GM12878 (cell line): ENCODE data around the gene SHQ1.

Experiments
- BHLHE40 ChIP-seq, 2 experiments: fragments of 450-650 bp in 1 of 2; IDR thresholded peaks; 2 replicates each; pipeline ENCODE4 v1.6.1; 2011 to 2017; ENCODE audit warnings: low read depth in 2 of 2, borderline replicate concordance in 1 of 2, improper control_type of control experiment in 1 of 2, low read length in 1 of 2, mild to moderate bottlenecking in 1 of 2
- CEBPB ChIP-seq, 2 experiments: fragments of 150-350 bp in 1 of 2; IDR thresholded peaks; 2 replicates each; pipeline ENCODE4 v1.6.1; 2012 to 2014; ENCODE audit warnings: low read depth in 2 of 2, low read length in 2 of 2, borderline replicate concordance in 1 of 2, inconsistent platforms in 1 of 2
- DPF2 ChIP-seq: fragments of 450-650 bp; IDR thresholded peaks from 2 replicates; pipeline ENCODE4 v1.6.1; 2017; ENCODE audit warnings: mild to moderate bottlenecking
- GABPA ChIP-seq: IDR thresholded peaks from 2 replicates; pipeline ENCODE4 v1.6.1; 2014; ENCODE audit warnings: antibody characterized with exemption, low read depth, mild to moderate bottlenecking, inconsistent platforms
- IKZF1 ChIP-seq: fragments of 450-650 bp; conservative IDR thresholded peaks from 2 replicates; pipeline ENCODE4 v1.6.1; 2017; ENCODE audit warnings: antibody characterized with exemption, mild to moderate bottlenecking
- NBN ChIP-seq: fragments of 450-650 bp; IDR thresholded peaks from 2 replicates; pipeline ENCODE4 v1.6.1; 2016
- NRF1 ChIP-seq: conservative IDR thresholded peaks from 2 replicates; pipeline ENCODE4 v1.6.1; 2011; ENCODE audit warnings: mild to moderate bottlenecking, low read depth, low read length, improper control_type of control experiment
- USF2 ChIP-seq: IDR thresholded peaks from 2 replicates; pipeline ENCODE4 v1.6.1; 2011; ENCODE audit warnings: low read depth, low read length, improper control_type of control experiment, borderline replicate concordance
- ZNF217 ChIP-seq: fragments of 450-650 bp; IDR thresholded peaks from 2 replicates; pipeline ENCODE4 v1.6.1; 2017; ENCODE audit warnings: antibody characterized with exemption, mild to moderate bottlenecking
- TF ChIP-seq, protein P1 (sequence below), 3 experiments: IDR thresholded peaks in 2 of 3; conservative IDR thresholded peaks in 1 of 3; 2 replicates each; pipeline ENCODE4 v1.5.1; 2011; ENCODE audit warnings: low read depth in 3 of 3, low read length in 3 of 3, mild to moderate bottlenecking in 3 of 3, control low read depth in 2 of 3, moderate library complexity in 2 of 3, inconsistent platforms in 1 of 3, mixed read lengths in 1 of 3; ENCODE audit not compliant: control insufficient read depth in 2 of 3, insufficient read depth in 1 of 3; ENCODE audit errors: extremely low read depth in 1 of 3
- TF ChIP-seq, protein P2 (sequence below): fragments of 450-650 bp; formaldehyde crosslinking; IDR thresholded peaks from 2 replicates; pipeline ENCODE4 v1.4.0; 2022; ENCODE audit warnings: mild to moderate bottlenecking, moderate library complexity

DNA sequence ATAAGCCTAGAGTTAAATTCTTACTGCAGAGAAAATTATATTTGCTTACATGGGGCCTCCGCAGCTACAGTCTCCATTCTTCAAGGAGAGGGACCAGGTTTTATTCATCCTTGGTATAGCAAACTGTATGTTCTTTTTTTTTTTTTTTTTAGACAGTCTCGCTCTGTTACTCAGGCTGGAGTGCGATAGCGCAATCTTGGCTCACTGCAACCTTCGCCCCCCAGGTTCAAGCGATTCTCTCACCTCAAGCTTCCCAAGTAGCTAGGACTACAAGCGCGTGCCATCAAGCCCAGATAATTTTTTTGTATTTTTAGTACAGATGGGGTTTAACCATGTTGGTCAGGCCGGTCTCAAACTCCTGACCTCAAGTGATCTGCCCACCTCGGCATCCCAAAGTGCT, 2.1 kb downstream of the SHQ1 start:
- no peak for TF ChIP-seq ZNF217
- TF ChIP-seq, protein P1, sequence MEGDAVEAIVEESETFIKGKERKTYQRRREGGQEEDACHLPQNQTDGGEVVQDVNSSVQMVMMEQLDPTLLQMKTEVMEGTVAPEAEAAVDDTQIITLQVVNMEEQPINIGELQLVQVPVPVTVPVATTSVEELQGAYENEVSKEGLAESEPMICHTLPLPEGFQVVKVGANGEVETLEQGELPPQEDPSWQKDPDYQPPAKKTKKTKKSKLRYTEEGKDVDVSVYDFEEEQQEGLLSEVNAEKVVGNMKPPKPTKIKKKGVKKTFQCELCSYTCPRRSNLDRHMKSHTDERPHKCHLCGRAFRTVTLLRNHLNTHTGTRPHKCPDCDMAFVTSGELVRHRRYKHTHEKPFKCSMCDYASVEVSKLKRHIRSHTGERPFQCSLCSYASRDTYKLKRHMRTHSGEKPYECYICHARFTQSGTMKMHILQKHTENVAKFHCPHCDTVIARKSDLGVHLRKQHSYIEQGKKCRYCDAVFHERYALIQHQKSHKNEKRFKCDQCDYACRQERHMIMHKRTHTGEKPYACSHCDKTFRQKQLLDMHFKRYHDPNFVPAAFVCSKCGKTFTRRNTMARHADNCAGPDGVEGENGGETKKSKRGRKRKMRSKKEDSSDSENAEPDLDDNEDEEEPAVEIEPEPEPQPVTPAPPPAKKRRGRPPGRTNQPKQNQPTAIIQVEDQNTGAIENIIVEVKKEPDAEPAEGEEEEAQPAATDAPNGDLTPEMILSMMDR (IDR thresholded peaks at IDR 0.05 in 2 of 3, conservative IDR thresholded peaks at IDR 0.05 in 1 of 3; ENCODE audit: control insufficient read depth in 2 of 3, extremely low read depth in 1 of 3, insufficient read depth in 1 of 3, low read depth in 3 of 3, low read length in 3 of 3): no peak
- TF ChIP-seq BHLHE40 (IDR thresholded peaks at IDR 0.05; ENCODE audit: borderline replicate concordance in 1 of 2, low read depth in 2 of 2, low read length in 1 of 2): no peak
- no peak for TF ChIP-seq CEBPB (IDR thresholded peaks at IDR 0.05; ENCODE audit: borderline replicate concordance in 1 of 2, low read depth in 2 of 2, low read length in 2 of 2)
- TF ChIP-seq NBN: no peak
- no peak for TF ChIP-seq DPF2
- TF ChIP-seq USF2: no peak
- no peak for TF ChIP-seq GABPA
- TF ChIP-seq IKZF1: no peak
- TF ChIP-seq, protein P2, sequence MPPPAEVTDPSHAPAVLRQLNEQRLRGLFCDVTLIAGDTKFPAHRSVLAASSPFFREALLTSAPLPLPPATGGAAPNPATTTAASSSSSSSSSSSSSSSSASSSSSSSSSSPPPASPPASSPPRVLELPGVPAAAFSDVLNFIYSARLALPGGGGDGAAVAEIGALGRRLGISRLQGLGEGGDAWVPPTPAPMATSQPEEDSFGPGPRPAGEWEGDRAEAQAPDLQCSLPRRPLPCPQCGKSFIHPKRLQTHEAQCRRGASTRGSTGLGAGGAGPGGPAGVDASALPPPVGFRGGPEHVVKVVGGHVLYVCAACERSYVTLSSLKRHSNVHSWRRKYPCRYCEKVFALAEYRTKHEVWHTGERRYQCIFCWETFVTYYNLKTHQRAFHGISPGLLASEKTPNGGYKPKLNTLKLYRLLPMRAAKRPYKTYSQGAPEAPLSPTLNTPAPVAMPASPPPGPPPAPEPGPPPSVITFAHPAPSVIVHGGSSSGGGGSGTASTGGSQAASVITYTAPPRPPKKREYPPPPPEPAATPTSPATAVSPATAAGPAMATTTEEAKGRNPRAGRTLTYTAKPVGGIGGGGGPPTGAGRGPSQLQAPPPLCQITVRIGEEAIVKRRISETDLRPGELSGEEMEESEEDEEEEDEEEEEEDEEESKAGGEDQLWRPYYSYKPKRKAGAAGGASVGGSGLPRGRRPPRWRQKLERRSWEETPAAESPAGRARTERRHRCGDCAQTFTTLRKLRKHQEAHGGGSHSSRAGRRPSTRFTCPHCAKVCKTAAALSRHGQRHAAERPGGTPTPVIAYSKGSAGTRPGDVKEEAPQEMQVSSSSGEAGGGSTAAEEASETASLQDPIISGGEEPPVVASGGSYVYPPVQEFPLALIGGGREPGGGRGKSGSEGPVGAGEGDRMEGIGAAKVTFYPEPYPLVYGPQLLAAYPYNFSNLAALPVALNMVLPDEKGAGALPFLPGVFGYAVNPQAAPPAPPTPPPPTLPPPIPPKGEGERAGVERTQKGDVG (CRISPR knock-in tag): no peak
- no peak for TF ChIP-seq NRF1
